Liver (tissue), 9 donors: ENCODE measurements around the gene PAPPA. TPM values are rescaled to one million over a fixed set of nuclear protein-coding genes. Genes with fewer than 3 reads are reported as not detected.

Experiments
- DNase-seq: peaks from one replicate; pipeline ENCODE4 v3.0.0-alpha.2; 2017; ENCODE audit warnings: low spot score
- H3K27ac ChIP-seq, 2 donors: one replicate each; pipeline ENCODE4 v1.7.0; 2013; ENCODE audit warnings: inconsistent platforms in 2 of 2, low read length in 2 of 2, control low read depth in 1 of 2, low read depth in 1 of 2, mild to moderate bottlenecking in 1 of 2
- H3K27me3 ChIP-seq, 4 donors: one replicate each; pipeline versions ENCODE4 v1.6.1 to v1.7.0; 2013; ENCODE audit warnings: low read length in 3 of 4, inconsistent platforms in 1 of 4, mild to moderate bottlenecking in 1 of 4, moderate library complexity in 1 of 4; ENCODE audit not compliant: control insufficient read depth in 4 of 4, insufficient read depth in 4 of 4
- H3K36me3 ChIP-seq, 4 donors: one replicate each; pipeline versions ENCODE4 v1.6.1 to v1.7.0; 2013; ENCODE audit warnings: low read length in 3 of 4, mild to moderate bottlenecking in 3 of 4, low read depth in 1 of 4, moderate library complexity in 1 of 4; ENCODE audit not compliant: control insufficient read depth in 4 of 4, insufficient read depth in 3 of 4
- H3K4me1 ChIP-seq, 4 donors: one replicate each; pipeline versions ENCODE4 v1.6.1 to v1.7.0; 2013; ENCODE audit warnings: low read length in 3 of 4, mild to moderate bottlenecking in 3 of 4, moderate library complexity in 1 of 4; ENCODE audit not compliant: control insufficient read depth in 4 of 4, insufficient read depth in 4 of 4
- H3K4me3 ChIP-seq, 3 donors: one replicate each; pipeline versions ENCODE4 v1.6.1 to v1.7.0; 2013; ENCODE audit warnings: low read length in 3 of 3, control low read depth in 1 of 3, low read depth in 1 of 3, mild to moderate bottlenecking in 1 of 3
- H3K9ac ChIP-seq, 2 donors: one replicate each; pipeline ENCODE4 v1.7.0; 2013; ENCODE audit warnings: low read length in 2 of 2, mild to moderate bottlenecking in 2 of 2, moderate library complexity in 2 of 2, control low read depth in 1 of 2, low read depth in 1 of 2
- H3K9me3 ChIP-seq, 4 donors: one replicate each; pipeline versions ENCODE4 v1.6.1 to v1.7.0; 2013; ENCODE audit warnings: low read length in 3 of 4; ENCODE audit not compliant: control insufficient read depth in 4 of 4
- ATF3 ChIP-seq: IDR thresholded peaks from 2 replicates; pipeline ENCODE4 v1.6.1; 2016; ENCODE audit warnings: antibody characterized with exemption
- CTCF ChIP-seq: fragments of 150-350 bp; IDR thresholded peaks from 2 replicates; pipeline ENCODE4 v1.5.1; 2017; ENCODE audit warnings: improper control_type of control experiment, low read depth, low read length; ENCODE audit not compliant: missing input control
- EGR1 ChIP-seq, 2 donors: IDR thresholded peaks; 2 replicates each; pipeline ENCODE4 v1.6.1; 2016 to 2018; ENCODE audit warnings: antibody characterized with exemption in 2 of 2, low read depth in 2 of 2
- FOXA1 ChIP-seq: IDR thresholded peaks from 2 replicates; pipeline ENCODE4 v1.6.1; 2016; ENCODE audit warnings: antibody characterized with exemption
- GABPA ChIP-seq, 2 donors: IDR thresholded peaks in 1 of 2; conservative IDR thresholded peaks in 1 of 2; 2 replicates each; pipeline ENCODE4 v1.6.1; 2016; ENCODE audit warnings: antibody characterized with exemption in 2 of 2, mild to moderate bottlenecking in 1 of 2, moderate library complexity in 1 of 2
- HNF4A ChIP-seq, 2 donors: conservative IDR thresholded peaks; 2 replicates each; pipeline ENCODE4 v1.6.1; 2016; ENCODE audit warnings: antibody characterized with exemption in 2 of 2, mild to moderate bottlenecking in 2 of 2
- HNF4G ChIP-seq: IDR thresholded peaks from 2 replicates; pipeline ENCODE4 v1.6.1; 2016; ENCODE audit warnings: antibody characterized with exemption
- JUND ChIP-seq, 2 donors: IDR thresholded peaks; 2 replicates each; pipeline ENCODE4 v1.6.1; 2016; ENCODE audit warnings: antibody characterized with exemption in 2 of 2
- NR2F2 ChIP-seq: IDR thresholded peaks from 2 replicates; pipeline ENCODE4 v1.6.1; 2016; ENCODE audit warnings: antibody characterized with exemption
- RXRA ChIP-seq, 2 donors: IDR thresholded peaks; 2 replicates each; pipeline ENCODE4 v1.6.1; 2017 to 2018; ENCODE audit warnings: antibody characterized with exemption in 2 of 2, mild to moderate bottlenecking in 1 of 2
- SP1 ChIP-seq: IDR thresholded peaks from 2 replicates; pipeline ENCODE4 v1.6.1; 2018; ENCODE audit warnings: antibody characterized with exemption, mild to moderate bottlenecking
- TAF1 ChIP-seq: conservative IDR thresholded peaks from 2 replicates; pipeline ENCODE4 v1.6.1; 2016; ENCODE audit warnings: antibody characterized with exemption, mild to moderate bottlenecking
- YY1 ChIP-seq: IDR thresholded peaks from 2 replicates; pipeline ENCODE4 v1.6.1; 2016; ENCODE audit warnings: antibody characterized with exemption, mild to moderate bottlenecking
- ZBTB33 ChIP-seq: IDR thresholded peaks from 2 replicates; pipeline ENCODE4 v1.6.1; 2016; ENCODE audit warnings: antibody characterized with exemption
- WGBS: extraction: QIAGEN DNeasy Blood & Tissue Kit; methylation state at CpG from one replicate; pipeline ENCODE4 v1.1.7; 2013; 5-methylcytosine and 5-hydroxymethylcytosine counted together
- polyA plus RNA-seq, 2 donors: library from polyadenylated mRNA; stranded (reverse) in 1 of 2; unstranded in 1 of 2; fragments of 200-250 nt in 1 of 2; fragments of >200 nt in 1 of 2; fragmentation: Nextera tagmentation in 1 of 2; extraction: Ambion mirVana in 1 of 2; gene quantifications; one replicate each; pipeline versions ENCODE4 v1.2.1 to v1.2.3, GENCODE V29; 2013 to 2015
- total RNA-seq, 2 donors: library from RNA; depleted of rRNA; stranded (reverse); fragments of >200 nt; gene quantifications; one replicate each; pipeline ENCODE4 v1.2.3, GENCODE V29; 2014
- TF ChIP-seq, protein P1 (sequence below): IDR thresholded peaks from 2 replicates; pipeline ENCODE4 v1.6.1; 2016; ENCODE audit warnings: antibody characterized with exemption
- TF ChIP-seq, protein P2 (sequence below): IDR thresholded peaks from 2 replicates; pipeline ENCODE4 v1.6.1; 2016; ENCODE audit warnings: antibody characterized with exemption, mild to moderate bottlenecking
- donor health status: healthy.
- donor health status: healthy.
- donor health status: healthy.
- donor health status: healthy.
- donor health status: healthy.

The PAPPA gene
- total and polyA plus RNA-seq, 4 donors = 0.03 to 0.33 (median 0.20) TPM

- TF ChIP-seq, protein P1, sequence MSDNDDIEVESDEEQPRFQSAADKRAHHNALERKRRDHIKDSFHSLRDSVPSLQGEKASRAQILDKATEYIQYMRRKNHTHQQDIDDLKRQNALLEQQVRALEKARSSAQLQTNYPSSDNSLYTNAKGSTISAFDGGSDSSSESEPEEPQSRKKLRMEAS = no peak
- TF ChIP-seq HNF4A (conservative IDR thresholded peaks at IDR 0.05) = no peak
- TF ChIP-seq GABPA (IDR thresholded peaks at IDR 0.05 in 1 of 2, conservative IDR thresholded peaks at IDR 0.05 in 1 of 2) = no peak
- no peak for TF ChIP-seq JUND (IDR thresholded peaks at IDR 0.05)
- no peak for TF ChIP-seq YY1
- no peak for TF ChIP-seq NR2F2
- TF ChIP-seq, protein P2, sequence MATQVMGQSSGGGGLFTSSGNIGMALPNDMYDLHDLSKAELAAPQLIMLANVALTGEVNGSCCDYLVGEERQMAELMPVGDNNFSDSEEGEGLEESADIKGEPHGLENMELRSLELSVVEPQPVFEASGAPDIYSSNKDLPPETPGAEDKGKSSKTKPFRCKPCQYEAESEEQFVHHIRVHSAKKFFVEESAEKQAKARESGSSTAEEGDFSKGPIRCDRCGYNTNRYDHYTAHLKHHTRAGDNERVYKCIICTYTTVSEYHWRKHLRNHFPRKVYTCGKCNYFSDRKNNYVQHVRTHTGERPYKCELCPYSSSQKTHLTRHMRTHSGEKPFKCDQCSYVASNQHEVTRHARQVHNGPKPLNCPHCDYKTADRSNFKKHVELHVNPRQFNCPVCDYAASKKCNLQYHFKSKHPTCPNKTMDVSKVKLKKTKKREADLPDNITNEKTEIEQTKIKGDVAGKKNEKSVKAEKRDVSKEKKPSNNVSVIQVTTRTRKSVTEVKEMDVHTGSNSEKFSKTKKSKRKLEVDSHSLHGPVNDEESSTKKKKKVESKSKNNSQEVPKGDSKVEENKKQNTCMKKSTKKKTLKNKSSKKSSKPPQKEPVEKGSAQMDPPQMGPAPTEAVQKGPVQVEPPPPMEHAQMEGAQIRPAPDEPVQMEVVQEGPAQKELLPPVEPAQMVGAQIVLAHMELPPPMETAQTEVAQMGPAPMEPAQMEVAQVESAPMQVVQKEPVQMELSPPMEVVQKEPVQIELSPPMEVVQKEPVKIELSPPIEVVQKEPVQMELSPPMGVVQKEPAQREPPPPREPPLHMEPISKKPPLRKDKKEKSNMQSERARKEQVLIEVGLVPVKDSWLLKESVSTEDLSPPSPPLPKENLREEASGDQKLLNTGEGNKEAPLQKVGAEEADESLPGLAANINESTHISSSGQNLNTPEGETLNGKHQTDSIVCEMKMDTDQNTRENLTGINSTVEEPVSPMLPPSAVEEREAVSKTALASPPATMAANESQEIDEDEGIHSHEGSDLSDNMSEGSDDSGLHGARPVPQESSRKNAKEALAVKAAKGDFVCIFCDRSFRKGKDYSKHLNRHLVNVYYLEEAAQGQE = no peak
- no peak for TF ChIP-seq EGR1 (IDR thresholded peaks at IDR 0.05; ENCODE audit: low read depth in 2 of 2)
- TF ChIP-seq HNF4G = no peak
- no peak for TF ChIP-seq ATF3
- TF ChIP-seq SP1 = no peak
- TF ChIP-seq ZBTB33 = no peak
- no peak for TF ChIP-seq CTCF
- TF ChIP-seq TAF1 = no peak
- TF ChIP-seq RXRA (IDR thresholded peaks at IDR 0.05) = no peak
- no peak for TF ChIP-seq FOXA1
- no peak overlapping the region for H3K4me3 ChIP-seq
- H3K36me3 ChIP-seq = no peaks in the 10 kb centered on the region
- H3K27me3 ChIP-seq = no peaks in the 10 kb centered on the region
- no peak overlapping the region for H3K27ac ChIP-seq
- WGBS = 76% methylated on average over 4 of the region's 4 CpGs
- no peaks in the 10 kb centered on the region for H3K4me1 ChIP-seq
- DNase-seq = no peak
- H3K9ac ChIP-seq = no peak overlapping the region
- H3K9me3 ChIP-seq = no peaks in the 10 kb centered on the region
These were observed 230.3 kb downstream of the PAPPA start for GRCh38 chr9:116383936-116384335.
